GM19099 (cell line): ENCODE measurements around the gene CYGB.
A peak's percentile ranks its signal among the peaks of the same experiment; 100 is the strongest.

Experiments used
- POLR2A ChIP-seq: IDR thresholded peaks from 3 replicates; pipeline ENCODE4 v1.6.1; 2011; ENCODE audit warnings: low read depth; ENCODE audit not compliant: insufficient read length; ENCODE audit errors: extremely low read depth

Gene CYGB

DNA sequence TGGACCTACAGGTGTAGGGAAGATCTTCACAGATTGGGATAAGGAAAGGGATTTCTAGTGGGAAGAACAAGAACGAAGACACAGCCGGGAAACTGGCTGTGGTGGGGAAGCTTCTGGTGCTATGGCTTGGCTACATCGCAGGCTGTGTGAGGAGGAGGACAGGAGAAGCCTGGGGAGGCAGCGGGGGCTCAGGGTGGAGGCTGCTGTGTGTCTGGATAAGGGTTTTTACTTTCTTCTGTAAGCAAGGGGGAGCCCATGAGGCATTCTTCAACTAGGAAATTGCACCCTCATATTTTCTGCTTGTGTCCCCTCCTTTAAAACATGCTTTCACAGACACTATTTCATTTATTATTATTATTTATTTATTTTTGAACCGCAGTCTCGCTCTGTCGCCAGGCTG, 33.4 kb downstream of the CYGB start:
- TF ChIP-seq POLR2A = no peak

DNA sequence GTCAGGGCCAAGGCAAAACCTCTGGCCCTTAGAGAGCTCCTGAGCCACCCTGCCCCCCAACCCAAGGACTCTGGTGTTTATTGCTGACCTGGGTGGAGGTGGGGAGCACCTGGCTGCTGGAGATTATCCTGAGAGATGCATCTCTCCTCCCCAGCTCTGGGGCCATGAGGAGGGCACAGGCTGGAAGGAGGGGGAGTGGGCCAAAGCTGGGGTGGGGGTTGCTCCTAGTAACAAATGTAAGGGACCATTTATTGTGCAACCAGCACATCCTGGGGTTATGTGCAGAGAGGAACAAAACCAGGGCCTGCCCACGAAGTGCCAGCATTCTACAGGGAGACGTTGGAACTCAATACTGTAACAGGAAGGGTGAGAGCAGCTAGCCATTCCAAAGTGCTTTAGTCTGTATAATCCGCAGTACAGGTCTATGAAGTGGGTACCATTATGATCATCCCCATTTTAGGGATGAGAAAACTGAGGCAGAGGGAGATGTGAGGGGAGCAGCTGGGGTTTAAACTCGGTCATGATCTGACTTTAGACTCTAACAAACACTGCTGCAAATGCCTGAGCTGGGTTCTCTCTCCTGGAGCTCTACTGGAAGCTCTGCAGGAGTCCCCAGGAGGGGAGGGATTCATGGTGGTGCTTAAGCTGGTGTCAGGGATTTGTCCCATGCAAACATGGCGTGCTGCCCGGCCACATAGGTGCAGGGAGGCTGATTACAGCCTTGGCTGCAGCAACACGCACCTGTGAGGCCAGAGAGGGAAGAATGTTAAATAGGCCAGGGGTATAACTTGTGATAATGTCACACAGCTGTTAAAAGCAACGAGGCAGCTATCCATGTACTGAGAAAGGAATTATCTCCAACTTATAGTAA, 34.9 kb downstream of the CYGB start:
- TF ChIP-seq POLR2A = no peak

DNA sequence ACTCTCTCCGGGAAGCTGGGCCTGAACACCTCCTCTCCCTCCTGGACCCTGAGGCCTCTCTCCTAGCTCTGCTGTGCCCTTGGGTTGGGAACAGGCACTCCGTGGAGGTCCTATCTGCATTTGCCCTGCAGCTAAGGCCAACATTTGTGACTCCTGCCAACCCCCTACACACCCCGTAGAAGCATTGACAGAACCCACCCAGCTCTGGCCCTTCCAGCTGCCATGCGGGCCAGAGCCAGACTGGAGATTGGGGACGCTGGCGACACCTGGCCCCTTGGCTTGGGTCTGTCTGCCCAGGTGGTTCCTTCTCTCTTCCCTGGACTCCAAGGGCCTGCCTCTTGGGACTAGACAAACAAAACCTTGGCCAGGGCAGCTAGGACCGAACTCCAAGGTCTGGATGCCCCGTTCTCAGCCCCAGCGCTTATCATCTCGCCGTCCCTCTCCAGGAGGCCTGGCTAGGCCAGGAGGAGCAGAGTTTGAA, 35.6 kb downstream of the CYGB start:
- TF ChIP-seq POLR2A = no peak

DNA sequence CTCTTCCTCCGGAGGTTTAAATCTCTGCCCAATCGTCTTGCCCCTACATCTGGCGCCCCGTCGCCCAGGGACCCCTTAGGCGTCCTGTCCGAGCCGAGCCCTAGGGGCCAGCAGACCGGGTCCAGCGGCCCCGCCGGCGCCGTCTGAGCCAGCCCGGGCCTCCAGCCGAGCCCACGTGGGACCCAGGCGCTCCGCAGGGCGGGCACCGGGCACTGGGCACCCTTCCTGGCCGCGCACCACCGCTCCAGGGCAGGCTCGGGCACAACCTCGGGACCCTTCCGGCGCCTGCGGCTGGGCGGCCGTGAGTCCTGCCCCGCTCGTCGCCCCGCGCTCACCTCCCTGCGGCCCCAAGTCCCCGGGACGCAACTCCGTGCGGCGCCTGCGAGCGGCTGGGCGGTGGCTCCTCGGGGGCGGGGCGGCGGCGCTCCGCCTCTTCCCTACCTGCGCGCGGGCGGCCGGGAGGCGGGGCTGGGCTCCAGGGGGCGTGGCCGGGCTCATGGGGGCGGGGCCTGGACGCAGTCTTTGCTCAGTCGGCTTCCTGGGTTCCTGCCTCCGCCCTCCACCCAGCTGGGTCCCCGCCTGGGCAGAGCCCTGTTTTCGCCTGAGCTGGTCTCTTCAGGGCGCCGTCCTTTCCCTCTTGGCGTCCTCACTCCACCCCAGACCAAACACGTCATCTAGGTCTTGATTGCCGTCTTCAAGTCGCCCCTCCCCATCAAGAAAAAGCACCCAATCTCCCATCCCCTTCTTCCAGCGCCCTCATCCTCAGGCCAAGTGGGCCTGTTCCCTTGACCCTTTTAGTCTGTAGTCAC, 36.3 kb downstream of the CYGB start, which contains the start of gene RHBDF2:
RHBDF2 (minus strand) TSS at position 406 of the 809 bp plus-strand sequence. CDS start 19,899 bp downstream, outside the sequence.
- peak; percentile 96 for TF ChIP-seq POLR2A

DNA sequence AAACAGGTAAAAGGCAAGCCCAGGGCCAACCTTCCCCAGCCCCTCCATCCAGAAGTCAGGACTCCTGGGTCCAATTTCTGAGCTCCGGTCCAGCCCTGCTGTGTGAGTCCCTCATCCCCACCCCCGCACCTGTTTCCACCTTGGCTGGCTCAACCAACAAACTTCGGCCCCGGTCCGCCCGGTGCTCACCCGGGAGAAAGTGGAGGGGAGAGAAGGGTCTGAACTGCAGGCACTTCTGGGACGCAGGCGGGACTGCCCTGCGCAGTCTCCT, 36.8 kb downstream of the CYGB start:
- no peak for TF ChIP-seq POLR2A

DNA sequence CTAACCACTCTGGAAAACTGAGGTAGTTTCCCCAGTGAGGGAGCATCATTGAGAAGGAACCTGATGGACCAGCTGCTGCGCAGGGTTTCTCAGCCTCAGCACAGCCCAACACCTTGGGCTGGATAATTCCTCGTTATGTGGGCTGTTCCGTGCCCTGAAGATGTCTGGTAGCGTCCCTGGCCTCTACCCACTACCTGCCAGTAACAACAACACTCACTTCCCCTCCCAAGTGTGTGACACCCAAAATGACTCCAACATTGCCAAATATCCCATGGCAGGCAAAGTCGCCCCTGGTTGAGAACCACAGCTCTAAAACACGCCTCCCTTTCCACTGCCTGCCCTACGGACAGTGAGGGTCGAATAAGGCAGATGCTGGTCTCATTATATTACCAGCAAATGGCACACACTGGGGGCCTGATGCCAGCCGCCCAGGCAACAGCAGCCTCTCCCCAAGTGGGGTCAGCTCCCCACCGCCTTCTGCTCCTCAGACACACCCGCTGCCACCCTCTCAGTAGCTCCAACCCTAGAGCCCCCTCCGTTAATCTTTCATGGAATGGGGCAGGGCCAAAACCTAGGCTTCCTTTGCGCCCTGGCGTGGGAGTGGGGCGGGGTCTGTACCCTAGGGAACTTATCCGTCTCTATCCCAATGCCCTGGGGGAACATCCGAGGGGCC, 37.3 kb downstream of the CYGB start:
- TF ChIP-seq POLR2A = no peak

DNA sequence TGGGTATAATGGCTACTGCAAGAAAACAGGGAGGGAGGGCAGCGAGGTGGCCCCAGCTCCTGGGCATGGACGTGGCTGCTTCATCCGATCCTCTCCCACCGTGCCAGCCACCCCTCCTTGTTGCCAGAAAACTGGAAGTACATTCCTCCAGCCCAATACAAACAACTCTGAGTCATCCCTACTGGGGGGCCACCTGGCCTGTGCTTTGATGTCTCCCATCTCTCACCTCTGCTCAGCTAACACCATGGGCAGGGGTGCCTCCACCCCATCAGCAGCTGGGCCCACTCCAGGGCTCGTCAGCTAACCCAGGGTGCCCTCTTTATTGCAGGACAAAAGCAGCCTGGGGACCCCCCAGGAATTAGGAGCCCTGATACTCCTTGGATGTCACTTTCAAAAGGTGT, 38.2 kb downstream of the CYGB start:
- no peak for TF ChIP-seq POLR2A

DNA sequence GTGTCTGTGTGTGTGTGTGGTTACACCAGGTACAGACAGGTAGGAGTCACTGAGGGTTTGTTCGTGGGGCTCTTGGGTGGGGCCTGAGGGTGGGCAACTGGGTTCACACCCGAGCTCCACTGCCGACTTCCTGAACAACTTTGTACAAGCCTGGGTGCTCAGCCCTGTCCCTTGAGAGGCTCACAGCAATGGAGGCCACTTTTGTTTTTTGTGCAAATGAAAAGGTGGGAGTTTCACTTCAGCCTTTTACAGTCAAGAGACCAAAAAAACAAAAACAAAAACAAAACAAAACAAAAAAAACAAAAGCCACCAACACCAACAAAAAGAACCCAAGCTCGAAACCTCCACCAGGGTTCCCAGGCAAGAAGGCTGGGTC, 38.6 kb downstream of the CYGB start:
- TF ChIP-seq POLR2A = no peak

DNA sequence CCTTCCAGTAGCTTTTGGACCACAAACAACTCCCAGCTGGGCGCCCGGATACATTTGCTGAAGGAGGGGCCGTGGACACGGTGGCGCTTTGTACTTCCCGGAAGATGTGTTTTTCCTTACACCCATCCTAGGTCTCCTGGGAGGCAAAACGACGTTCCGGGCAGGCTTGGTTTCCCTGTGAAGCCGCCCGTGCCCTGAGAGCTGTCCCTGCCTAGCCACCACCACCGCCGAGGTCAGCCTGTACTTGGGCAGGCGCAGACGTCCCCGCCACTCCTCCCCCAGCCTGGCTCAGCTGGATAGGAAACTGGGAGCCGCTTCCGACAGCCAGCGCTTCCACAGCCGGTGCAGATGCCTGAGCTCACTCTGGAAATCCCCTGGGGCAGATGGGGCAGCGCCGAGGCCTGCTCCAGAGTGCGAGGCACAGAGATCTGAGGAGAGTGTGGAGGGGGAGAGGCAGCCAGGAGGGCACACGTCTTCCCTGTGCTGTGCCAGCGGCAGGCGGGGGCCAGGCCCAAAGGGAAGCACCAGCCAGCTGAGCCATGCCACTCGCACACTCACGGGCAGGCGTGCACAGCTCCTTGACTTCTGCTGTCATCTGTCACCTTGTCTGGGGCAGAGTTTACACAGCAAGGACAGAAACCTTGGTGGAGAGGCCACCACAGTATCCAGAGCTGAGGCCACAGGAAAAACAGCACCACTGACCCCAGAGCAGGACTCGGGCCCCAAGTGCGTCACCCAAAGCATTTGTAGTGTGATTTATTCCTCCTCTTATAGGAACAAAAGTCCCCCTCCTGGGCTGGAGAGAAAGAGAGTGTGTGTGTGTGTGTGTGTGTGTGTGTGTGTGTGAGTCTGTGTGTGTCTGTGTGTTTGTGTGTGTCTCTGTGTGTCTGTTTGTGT, 39.3 kb downstream of the CYGB start:
- TF ChIP-seq POLR2A = no peak

DNA sequence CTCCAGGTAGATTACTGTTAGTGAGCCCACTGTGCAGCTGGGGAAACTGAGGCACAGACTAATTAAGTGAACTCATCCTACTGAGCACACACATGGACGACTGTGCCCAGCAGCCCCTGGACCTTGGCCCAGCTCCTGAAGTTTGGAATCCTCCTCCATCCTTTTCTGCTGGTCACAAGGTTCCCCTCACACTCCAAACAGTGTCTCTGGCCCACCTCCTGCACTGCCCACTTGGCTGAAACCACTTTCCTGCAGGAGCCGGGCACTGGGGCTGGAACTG, 39.9 kb downstream of the CYGB start:
- no peak for TF ChIP-seq POLR2A

DNA sequence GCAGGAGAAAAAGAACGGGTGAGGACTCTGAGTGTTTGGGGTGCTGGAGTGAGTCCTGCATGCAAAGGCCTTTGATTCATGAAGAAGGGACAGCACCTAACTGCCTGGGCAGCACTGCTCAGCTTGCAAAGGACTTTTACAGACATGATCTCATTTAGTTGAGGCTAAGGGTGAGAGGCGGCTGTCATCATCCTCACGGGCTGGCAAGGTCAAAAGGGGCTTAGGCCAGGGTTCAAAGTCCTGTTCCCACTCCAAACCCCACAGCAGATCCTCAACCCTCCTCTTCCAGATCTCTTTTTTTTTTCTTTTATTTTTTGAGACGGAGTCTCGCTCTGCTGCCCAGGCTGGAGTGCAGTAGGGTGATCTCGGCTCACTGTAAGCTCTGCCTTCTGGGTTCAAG, 41.0 kb downstream of the CYGB start:
- TF ChIP-seq POLR2A = no peak

DNA sequence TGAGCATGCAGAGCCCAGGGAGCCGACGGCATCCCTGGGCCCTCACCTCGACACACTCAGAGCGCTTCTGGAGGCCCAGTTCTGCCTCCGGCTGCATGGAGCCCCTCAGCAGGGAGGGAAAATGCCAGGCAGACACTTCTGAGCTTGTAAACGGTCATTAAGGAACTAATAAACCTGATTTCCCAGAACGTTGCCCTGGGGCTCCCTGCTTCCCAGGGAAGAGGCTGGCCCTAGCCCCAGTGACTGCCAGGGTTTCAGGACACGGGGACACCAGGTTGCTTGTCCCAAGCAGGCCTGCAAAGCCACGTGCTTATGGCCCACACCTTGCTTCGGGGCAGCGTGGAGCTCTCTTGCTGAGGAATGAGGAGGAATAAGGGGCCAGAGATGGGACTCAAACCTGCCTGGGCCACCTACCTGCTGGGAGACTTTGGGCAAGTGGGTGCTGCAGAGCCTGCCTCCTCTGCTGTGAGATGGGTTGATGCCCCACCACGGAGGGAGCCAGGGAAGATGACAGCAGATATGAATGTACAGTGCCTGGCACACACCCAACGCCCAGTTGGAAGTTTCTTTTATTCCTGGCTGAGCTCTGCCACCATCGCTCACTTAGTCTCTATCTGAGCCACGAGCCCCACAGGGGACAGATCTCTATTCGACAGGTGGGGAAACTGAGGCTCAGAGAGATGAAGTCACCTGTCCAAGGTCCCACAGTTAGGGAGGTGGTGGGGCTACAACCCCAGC, 41.7 kb downstream of the CYGB start:
- no peak for TF ChIP-seq POLR2A

DNA sequence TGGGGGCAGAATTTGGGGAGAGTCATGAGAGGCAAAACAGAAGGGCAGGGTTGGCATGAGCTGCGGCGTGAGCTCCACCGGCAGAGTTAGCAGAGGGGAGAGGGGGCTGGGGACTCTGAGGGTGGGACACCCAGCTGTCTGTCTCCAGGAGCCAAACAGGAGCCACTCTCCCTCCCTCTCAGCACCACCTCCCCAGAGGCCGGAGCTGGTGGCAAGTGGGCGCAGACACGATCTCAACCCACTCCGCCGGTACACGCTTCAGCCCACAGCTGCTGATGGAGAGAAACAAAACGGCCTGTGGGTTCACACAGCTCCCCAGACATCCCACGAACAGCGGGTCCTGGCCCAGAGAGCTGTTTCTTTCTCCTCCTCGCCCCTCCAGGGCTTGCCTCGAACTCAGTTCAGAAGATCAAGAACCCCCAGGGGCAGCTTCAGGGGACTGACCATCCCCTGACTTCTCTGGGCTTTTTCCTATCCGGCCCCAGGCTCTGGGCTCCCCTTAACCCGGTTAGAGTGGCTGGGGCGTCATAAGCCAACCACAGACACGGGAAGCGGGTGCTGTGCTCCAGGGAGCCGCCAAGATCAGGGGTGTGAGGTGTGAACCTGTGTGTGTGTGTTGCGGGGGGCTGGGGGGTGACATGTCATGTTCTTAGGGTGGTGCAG, 43.9 kb downstream of the CYGB start:
- peak; percentile 7 for TF ChIP-seq POLR2A

DNA sequence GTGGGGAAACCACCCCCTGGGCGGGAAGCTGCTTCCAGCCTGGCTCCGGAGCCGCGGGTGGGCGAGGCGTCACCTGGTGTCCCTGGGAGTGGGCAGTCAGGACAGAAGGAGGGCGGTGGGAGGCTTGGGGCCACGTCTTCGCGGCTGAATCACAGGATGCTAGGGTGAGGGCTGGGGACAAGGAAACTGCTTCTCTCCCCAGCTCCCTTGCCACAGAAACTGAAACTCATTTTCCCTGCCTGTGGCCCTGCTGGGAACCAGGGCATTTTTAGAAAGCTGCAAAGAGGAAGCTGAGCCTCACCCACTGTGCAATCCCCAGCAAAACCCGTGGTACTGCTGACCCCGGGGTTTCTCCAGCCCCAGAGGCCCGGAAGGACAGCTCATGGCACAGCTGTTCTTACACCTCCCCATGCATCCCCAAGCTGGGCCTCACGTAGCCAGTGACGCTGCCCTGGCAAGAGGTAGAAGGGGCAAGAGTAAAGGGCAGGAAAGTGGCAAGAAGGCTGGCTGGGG, 44.5 kb downstream of the CYGB start:
- TF ChIP-seq POLR2A = peak; percentile 33
